Measurements from ENCODE around the gene LIMS4. TPM values are rescaled to one million over a fixed set of nuclear protein-coding genes. Genes with fewer than 3 reads are reported as not detected.
"Not testable (repeated sequence)": the region's sequence is repeated elsewhere in the genome, so short reads cannot be mapped to it uniquely, and the experiment has no call there.

LIMS4 gene
- polyA plus RNA-seq, 4 donors, result 0.46 to 1.5 (median 1.4) TPM

GRCh38 chr2:110450951-110451350 lies 21.7 kb downstream of the LIMS4 start:
- not testable (repeated sequence) for DNase-seq (ENCODE audit: low read depth in 4 of 4, low spot score in 3 of 4)

GRCh38 chr2:110449127-110449947 lies 23.3 kb downstream of the LIMS4 start:
- DNase-seq (ENCODE audit: low read depth in 4 of 4, low spot score in 3 of 4), result not testable (repeated sequence)

- DNase-seq (ENCODE audit: low read depth in 4 of 4, low spot score in 3 of 4), result not testable (repeated sequence)
Observed at GRCh38 chr2:110446644-110447043, 26.0 kb downstream of the LIMS4 start.

- not testable (repeated sequence) for DNase-seq (ENCODE audit: low read depth in 4 of 4, low spot score in 3 of 4)
Observed at GRCh38 chr2:110443305-110444005, 29.2 kb downstream of the LIMS4 start.

GRCh38 chr2:110441905-110442304 lies 30.7 kb downstream of the LIMS4 start:
- not testable (repeated sequence) for DNase-seq (ENCODE audit: low read depth in 4 of 4, low spot score in 3 of 4)

GRCh38 chr2:110434565-110434964 lies 38.1 kb downstream of the LIMS4 start:
- DNase-seq (ENCODE audit: low read depth in 4 of 4, low spot score in 3 of 4), result not testable (repeated sequence)

- not testable (repeated sequence) for DNase-seq (ENCODE audit: low read depth in 4 of 4, low spot score in 3 of 4)
Observed at GRCh38 chr2:110425725-110426124, 46.9 kb downstream of the LIMS4 start.

GRCh38 chr2:110424421-110424820 lies 48.2 kb downstream of the LIMS4 start:
- not testable (repeated sequence) for DNase-seq (ENCODE audit: low read depth in 4 of 4, low spot score in 3 of 4)

- not testable (repeated sequence) for DNase-seq (ENCODE audit: low read depth in 4 of 4, low spot score in 3 of 4)
Observed at GRCh38 chr2:110423574-110423962, 49.0 kb downstream of the LIMS4 start.

GRCh38 chr2:110422852-110423573 lies 49.6 kb downstream of the LIMS4 start:
- DNase-seq (ENCODE audit: low read depth in 4 of 4, low spot score in 3 of 4), result not testable (repeated sequence)

- not testable (repeated sequence) for DNase-seq (ENCODE audit: low read depth in 4 of 4, low spot score in 3 of 4)
Observed at GRCh38 chr2:110420641-110421354, 51.8 kb downstream of the LIMS4 start.

GRCh38 chr2:110407142-110407541 lies 65.5 kb downstream of the LIMS4 start:
- DNase-seq (ENCODE audit: low read depth in 4 of 4, low spot score in 3 of 4), result not testable (repeated sequence)

- not testable (repeated sequence) for DNase-seq (ENCODE audit: low read depth in 4 of 4, low spot score in 3 of 4)
Observed at GRCh38 chr2:110404988-110405387, 67.6 kb downstream of the LIMS4 start.

- DNase-seq (ENCODE audit: low read depth in 4 of 4, low spot score in 3 of 4), result not testable (repeated sequence)
Observed at GRCh38 chr2:110404246-110404645, 68.4 kb downstream of the LIMS4 start.

GRCh38 chr2:110401001-110401618 lies 71.5 kb downstream of the LIMS4 start:
- DNase-seq (ENCODE audit: low read depth in 4 of 4, low spot score in 3 of 4), result not testable (repeated sequence)

- not testable (repeated sequence) for DNase-seq (ENCODE audit: low read depth in 4 of 4, low spot score in 3 of 4)
Observed at GRCh38 chr2:110399378-110399777, 73.2 kb downstream of the LIMS4 start.

GRCh38 chr2:110395990-110396389 lies 76.6 kb downstream of the LIMS4 start:
- DNase-seq (ENCODE audit: low read depth in 4 of 4, low spot score in 3 of 4), result not testable (repeated sequence)
